ENCODE measurements around the gene ANXA5. TPM values are rescaled to one million over a fixed set of nuclear protein-coding genes. Genes with fewer than 3 reads are reported as not detected.

Gene ANXA5
- total RNA-seq, 1 donor from 2014 or later, result 203 TPM

- TF ChIP-seq CTCF (IDR thresholded peaks at IDR 0.05), result no peak
- no peaks in the 10 kb centered on the region for H3K4me1 ChIP-seq
- no peaks in the 10 kb centered on the region for H3K27me3 ChIP-seq
- DNase-seq (ENCODE audit: low spot score in 2 of 2), result peak; percentile 50 to 93
- intact Hi-C loops (cut with DNase I), result loop anchor here (1.0 kb wide), 1 partner anchor 14 kb away; no protein-coding TSS in a partner anchor
- H3K4me3 ChIP-seq, result peak overlapping the region; percentile 27 to 51
- no peaks in the 10 kb centered on the region for H3K9me3 ChIP-seq
- H3K27ac ChIP-seq, result peak overlapping the region; percentile 61 to 77
- H3K36me3 ChIP-seq, result no peaks in the 10 kb centered on the region
Measured at GRCh38 chr4:121711263-121712000, 14.7 kb upstream of the ANXA5 start.

GRCh38 chr4:121709766-121710405 lies 13.1 kb upstream of the ANXA5 start:
- Histone ChIP-seq H3K27me3 (no peaks in the 10 kb centered on the region), H3K9me3 (no peaks in the 10 kb centered on the region), H3K36me3 (no peaks in the 10 kb centered on the region), H3K4me3 (no peak overlapping the region), H3K4me1 (no peaks in the 10 kb centered on the region), H3K27ac (no peak overlapping the region)
- no peak for TF ChIP-seq CTCF (IDR thresholded peaks at IDR 0.05)
- intact Hi-C loops (cut with DNase I), result no loop called here
- no peak for DNase-seq (ENCODE audit: low spot score in 2 of 2)

GRCh38 chr4:121707344-121707743 lies 10.6 kb upstream of the ANXA5 start:
- DNase-seq (ENCODE audit: low spot score in 2 of 2), result no peak
- intact Hi-C loops (cut with DNase I), result no loop called here
- H3K4me1 ChIP-seq, result no peaks in the 10 kb centered on the region
- no peak overlapping the region for H3K4me3 ChIP-seq
- no peaks in the 10 kb centered on the region for H3K27me3 ChIP-seq
- H3K27ac ChIP-seq, result no peak overlapping the region
- TF ChIP-seq CTCF (IDR thresholded peaks at IDR 0.05), result no peak
- H3K9me3 ChIP-seq, result no peaks in the 10 kb centered on the region
- H3K36me3 ChIP-seq, result no peaks in the 10 kb centered on the region

- no peaks in the 10 kb centered on the region for H3K9me3 ChIP-seq
- no peak for DNase-seq (ENCODE audit: low spot score in 2 of 2)
- H3K4me1 ChIP-seq, result no peaks in the 10 kb centered on the region
- no peak overlapping the region for H3K27ac ChIP-seq
- H3K36me3 ChIP-seq, result no peaks in the 10 kb centered on the region
- no peak overlapping the region for H3K4me3 ChIP-seq
- H3K27me3 ChIP-seq, result no peaks in the 10 kb centered on the region
- intact Hi-C loops (cut with DNase I), result no loop called here
- TF ChIP-seq CTCF (IDR thresholded peaks at IDR 0.05), result no peak
Measured at GRCh38 chr4:121706595-121707021, 9.8 kb upstream of the ANXA5 start.

- intact Hi-C loops (cut with DNase I), result no loop called here
- Histone ChIP-seq H3K27ac (no peak overlapping the region), H3K4me3 (no peak overlapping the region), H3K4me1 (no peaks in the 10 kb centered on the region), H3K36me3 (no peaks in the 10 kb centered on the region), H3K9me3 (no peaks in the 10 kb centered on the region), H3K27me3 (no peaks in the 10 kb centered on the region)
- no peak for DNase-seq (ENCODE audit: low spot score in 2 of 2)
- TF ChIP-seq CTCF (IDR thresholded peaks at IDR 0.05), result no peak
Measured at GRCh38 chr4:121705521-121705920, 8.7 kb upstream of the ANXA5 start.

Data from ascending aorta (tissue), 2 donors.